HL-60 (cell line): ENCODE data around the gene ZFAND3.

Experiments used
- CTCF ChIP-seq: IDR thresholded peaks from one replicate; pipeline ENCODE4 v1.5.1; 2011; ENCODE audit warnings: low read length, control low read depth, inconsistent platforms; ENCODE audit not compliant: insufficient read depth
- GABPA ChIP-seq: IDR thresholded peaks from 2 replicates; pipeline ENCODE4 v1.6.1; 2012; ENCODE audit warnings: low read depth
- POLR2AphosphoS5 ChIP-seq: IDR thresholded peaks from 2 replicates; pipeline ENCODE4 v1.6.1; 2012; ENCODE audit warnings: low read depth
- REST ChIP-seq: IDR thresholded peaks from 2 replicates; pipeline ENCODE4 v1.6.1; 2012; ENCODE audit warnings: low read depth; ENCODE audit not compliant: insufficient replicate concordance

DNA sequence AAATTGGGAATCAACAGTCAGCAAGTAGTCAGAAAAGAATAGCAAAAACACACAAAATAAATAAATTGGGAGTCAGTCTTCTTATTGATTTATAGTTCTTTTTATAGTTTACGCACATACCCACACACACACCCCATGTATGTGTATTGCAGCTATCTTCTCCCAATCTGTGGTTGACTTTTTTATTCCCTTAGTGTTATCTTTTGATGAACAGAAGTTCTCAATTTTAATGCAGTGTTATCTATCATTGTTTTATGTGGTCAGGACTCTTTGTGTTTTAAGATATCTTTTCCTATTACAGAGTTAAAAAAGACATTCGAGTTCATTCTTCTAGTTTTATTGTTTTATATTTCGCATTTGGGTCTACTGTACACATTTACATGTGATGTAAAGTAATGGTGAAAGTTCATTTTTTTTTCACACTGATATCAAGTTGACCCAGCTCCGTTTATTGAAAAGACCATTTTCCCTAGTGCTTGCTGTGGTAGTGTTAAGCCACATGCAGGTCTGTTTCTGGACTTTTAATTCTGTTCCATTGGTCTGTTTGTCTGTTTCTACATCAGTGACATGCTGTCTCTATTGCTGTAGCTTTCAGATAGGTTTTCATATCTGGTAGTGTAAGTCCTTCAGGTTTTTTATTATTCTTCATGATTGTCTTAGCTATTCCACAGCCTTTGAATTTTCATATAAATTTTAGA lies 78.4 kb downstream of the ZFAND3 start:
- TF ChIP-seq CTCF (no peak), POLR2AphosphoS5 (no peak), GABPA (no peak), REST (no peak)
